ENCODE results near the gene TMA16. TPM values are rescaled to one million over a fixed set of nuclear protein-coding genes. Genes with fewer than 3 reads are reported as not detected.
"Not testable (repeated sequence)": the region's sequence is repeated elsewhere in the genome, so short reads cannot be mapped to it uniquely, and the experiment has no call there.

Gene TMA16
- 106 TPM for polyA plus RNA-seq (2013, experiment 1 of 2)
- 111 TPM for polyA plus RNA-seq (2013, experiment 2 of 2)

- H3K27ac ChIP-seq (ENCODE audit: low read depth, low read length) = peak within 1 kb of the TSS; percentile 83
- peak; percentile 98 for DNase-seq
- peak within 1 kb of the TSS; percentile 54 for H3K4me2 ChIP-seq (ENCODE audit: low read length)
- peak within 1 kb of the TSS; percentile 92 for H2BK5ac ChIP-seq (ENCODE audit: low read length)
- H3K9ac ChIP-seq (ENCODE audit: low read length) = peak within 1 kb of the TSS; percentile 97
- peak within 1 kb of the TSS; percentile 73 for H3K4ac ChIP-seq (ENCODE audit: low read depth, low read length)
- H3K27me3 ChIP-seq (ENCODE audit: insufficient read depth, low read length, poor library complexity) = no peaks in the 10 kb centered on the region
- peak within 1 kb of the TSS; percentile 94 for H3K4me3 ChIP-seq (ENCODE audit: low read length)
- H3K23ac ChIP-seq (ENCODE audit: low read length) = peak within 1 kb of the TSS; percentile 70
- peaks cover 2% of the 10 kb centered on the region for H3K79me1 ChIP-seq (ENCODE audit: low read length)
- H4K5ac ChIP-seq (ENCODE audit: low read length) = peak within 1 kb of the TSS; percentile 60
- peak within 1 kb of the TSS; percentile 85 for H3K18ac ChIP-seq (ENCODE audit: low read length)
- peak within 1 kb of the TSS; percentile 96 for H3K56ac ChIP-seq (ENCODE audit: low read length)
- WGBS (ENCODE audit: extremely low coverage, insufficient coverage, low lambda C conversion rate) = no CpG with 5 or more reads among the region's 64 CpGs
- no peak within 1 kb of the TSS for H2BK15ac ChIP-seq (replicated peaks; ENCODE audit: low read depth)
- peaks cover 31% of the 10 kb centered on the region for H3K79me2 ChIP-seq (ENCODE audit: control insufficient read depth, insufficient read depth, low read length)
- H3K4me1 ChIP-seq (ENCODE audit: control insufficient read depth, low read depth, low read length) = no peaks in the 10 kb centered on the region
- H2AK5ac ChIP-seq (ENCODE audit: low read length) = no peak within 1 kb of the TSS
- H4K8ac ChIP-seq (ENCODE audit: low read depth, low read length) = no peak within 1 kb of the TSS
- no peak within 1 kb of the TSS for H2BK120ac ChIP-seq (ENCODE audit: low read depth, low read length)
- H3K36me3 ChIP-seq (ENCODE audit: control insufficient read depth, insufficient read depth, low read length) = no peaks in the 10 kb centered on the region
Measured at GRCh38 chr4:163494360-163495241, at the start of gene TMA16. TMA16 (plus strand) TSS chr4:163494690; CDS start chr4:163494802, 112 bp downstream.

DNA sequence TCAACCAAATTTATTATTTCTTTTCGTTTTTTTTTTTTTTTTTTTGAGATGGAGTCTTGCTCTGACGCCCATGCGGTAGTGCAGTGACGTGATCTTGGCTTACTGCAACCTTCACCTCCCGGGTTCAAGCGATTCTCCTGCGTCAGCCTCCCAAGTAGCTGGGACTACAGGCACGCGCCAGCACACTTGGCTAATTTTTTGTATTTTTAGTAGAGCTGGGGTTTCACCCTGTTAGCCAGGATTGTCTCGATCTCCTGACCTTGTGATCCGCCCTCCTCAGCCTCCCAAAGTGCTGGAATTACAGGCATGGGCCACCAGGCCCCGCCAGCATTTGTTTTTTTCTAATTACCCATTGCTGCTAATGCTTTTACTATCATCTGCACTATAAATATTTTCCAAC, 47.5 kb upstream of the TMA16 start:
- not testable (repeated sequence) for H3K9ac ChIP-seq (ENCODE audit: low read length); H2BK15ac ChIP-seq (replicated peaks; ENCODE audit: low read depth); H3K4me3 ChIP-seq (ENCODE audit: low read length); H3K23ac ChIP-seq (ENCODE audit: low read length); H3K27ac ChIP-seq (ENCODE audit: low read depth, low read length); H3K18ac ChIP-seq (ENCODE audit: low read length); H3K79me2 ChIP-seq (ENCODE audit: control insufficient read depth, insufficient read depth, low read length); H3K56ac ChIP-seq (ENCODE audit: low read length); H3K27me3 ChIP-seq (ENCODE audit: insufficient read depth, low read length, poor library complexity); H3K4ac ChIP-seq (ENCODE audit: low read depth, low read length); H2AK5ac ChIP-seq (ENCODE audit: low read length); H3K79me1 ChIP-seq (ENCODE audit: low read length); H3K4me2 ChIP-seq (ENCODE audit: low read length); H2BK120ac ChIP-seq (ENCODE audit: low read depth, low read length); H3K36me3 ChIP-seq (ENCODE audit: control insufficient read depth, insufficient read depth, low read length); H4K5ac ChIP-seq (ENCODE audit: low read length); DNase-seq; H2BK5ac ChIP-seq (ENCODE audit: low read length); H4K8ac ChIP-seq (ENCODE audit: low read depth, low read length); H3K4me1 ChIP-seq (ENCODE audit: control insufficient read depth, low read depth, low read length)
- no CpG with 5 or more reads among the region's 12 CpGs for WGBS (ENCODE audit: extremely low coverage, insufficient coverage, low lambda C conversion rate)

DNA sequence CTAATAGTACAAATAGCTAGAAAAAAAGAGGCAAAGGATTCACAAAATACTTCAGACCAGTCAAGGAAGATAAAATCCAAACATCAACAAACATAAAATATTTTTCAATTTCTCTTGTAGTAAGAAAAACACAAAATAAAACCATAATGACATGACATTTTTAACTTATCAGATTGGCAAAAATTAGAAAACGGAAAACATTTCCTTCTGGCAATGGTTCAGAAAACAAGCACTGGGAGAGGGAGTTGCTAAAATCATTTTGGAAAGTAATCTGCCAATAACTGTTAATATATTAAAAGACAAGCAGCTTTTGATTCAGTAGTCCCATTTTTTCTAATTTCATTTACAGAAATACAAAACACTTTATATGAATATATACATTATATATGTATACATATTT, 47.0 kb upstream of the TMA16 start:
- H4K8ac ChIP-seq (ENCODE audit: low read depth, low read length) = no peak overlapping the region
- H2AK5ac ChIP-seq (ENCODE audit: low read length) = no peak overlapping the region
- no peak overlapping the region for H3K4ac ChIP-seq (ENCODE audit: low read depth, low read length)
- H3K56ac ChIP-seq (ENCODE audit: low read length) = no peak overlapping the region
- H3K79me2 ChIP-seq (ENCODE audit: control insufficient read depth, insufficient read depth, low read length) = no peaks in the 10 kb centered on the region
- H3K9ac ChIP-seq (ENCODE audit: low read length) = no peak overlapping the region
- H3K4me3 ChIP-seq (ENCODE audit: low read length) = no peak overlapping the region
- H3K4me2 ChIP-seq (ENCODE audit: low read length) = no peak overlapping the region
- no peak overlapping the region for H2BK120ac ChIP-seq (ENCODE audit: low read depth, low read length)
- H3K79me1 ChIP-seq (ENCODE audit: low read length) = no peaks in the 10 kb centered on the region
- H3K18ac ChIP-seq (ENCODE audit: low read length) = no peak overlapping the region
- no peak overlapping the region for H2BK15ac ChIP-seq (replicated peaks; ENCODE audit: low read depth)
- H3K27me3 ChIP-seq (ENCODE audit: insufficient read depth, low read length, poor library complexity) = no peaks in the 10 kb centered on the region
- H3K36me3 ChIP-seq (ENCODE audit: control insufficient read depth, insufficient read depth, low read length) = no peaks in the 10 kb centered on the region
- no peak overlapping the region for H3K27ac ChIP-seq (ENCODE audit: low read depth, low read length)
- no CpG with 5 or more reads among the region's 1 CpG for WGBS (ENCODE audit: extremely low coverage, insufficient coverage, low lambda C conversion rate)
- no peak overlapping the region for H3K23ac ChIP-seq (ENCODE audit: low read length)
- H4K5ac ChIP-seq (ENCODE audit: low read length) = no peak overlapping the region
- no peak overlapping the region for H2BK5ac ChIP-seq (ENCODE audit: low read length)
- no peak for DNase-seq
- H3K4me1 ChIP-seq (ENCODE audit: control insufficient read depth, low read depth, low read length) = no peaks in the 10 kb centered on the region

- no peak overlapping the region for H2BK5ac ChIP-seq (ENCODE audit: low read length)
- H3K23ac ChIP-seq (ENCODE audit: low read length) = no peak overlapping the region
- H3K56ac ChIP-seq (ENCODE audit: low read length) = no peak overlapping the region
- no peak overlapping the region for H3K18ac ChIP-seq (ENCODE audit: low read length)
- H3K79me1 ChIP-seq (ENCODE audit: low read length) = no peaks in the 10 kb centered on the region
- no peak overlapping the region for H2BK120ac ChIP-seq (ENCODE audit: low read depth, low read length)
- H3K79me2 ChIP-seq (ENCODE audit: control insufficient read depth, insufficient read depth, low read length) = no peaks in the 10 kb centered on the region
- no peak overlapping the region for H2AK5ac ChIP-seq (ENCODE audit: low read length)
- H3K27ac ChIP-seq (ENCODE audit: low read depth, low read length) = no peak overlapping the region
- no peak overlapping the region for H2BK15ac ChIP-seq (replicated peaks; ENCODE audit: low read depth)
- no peak overlapping the region for H4K8ac ChIP-seq (ENCODE audit: low read depth, low read length)
- H3K9ac ChIP-seq (ENCODE audit: low read length) = no peak overlapping the region
- no peaks in the 10 kb centered on the region for H3K4me1 ChIP-seq (ENCODE audit: control insufficient read depth, low read depth, low read length)
- no peak overlapping the region for H3K4ac ChIP-seq (ENCODE audit: low read depth, low read length)
- no peak overlapping the region for H3K4me3 ChIP-seq (ENCODE audit: low read length)
- no peaks in the 10 kb centered on the region for H3K36me3 ChIP-seq (ENCODE audit: control insufficient read depth, insufficient read depth, low read length)
- no CpG with 5 or more reads among the region's 6 CpGs for WGBS (ENCODE audit: extremely low coverage, insufficient coverage, low lambda C conversion rate)
- no peak overlapping the region for H3K4me2 ChIP-seq (ENCODE audit: low read length)
- H4K5ac ChIP-seq (ENCODE audit: low read length) = no peak overlapping the region
- peak; percentile 23 for DNase-seq
- H3K27me3 ChIP-seq (ENCODE audit: insufficient read depth, low read length, poor library complexity) = no peaks in the 10 kb centered on the region
Measured at GRCh38 chr4:163448540-163449203, 45.8 kb upstream of the TMA16 start.

DNA sequence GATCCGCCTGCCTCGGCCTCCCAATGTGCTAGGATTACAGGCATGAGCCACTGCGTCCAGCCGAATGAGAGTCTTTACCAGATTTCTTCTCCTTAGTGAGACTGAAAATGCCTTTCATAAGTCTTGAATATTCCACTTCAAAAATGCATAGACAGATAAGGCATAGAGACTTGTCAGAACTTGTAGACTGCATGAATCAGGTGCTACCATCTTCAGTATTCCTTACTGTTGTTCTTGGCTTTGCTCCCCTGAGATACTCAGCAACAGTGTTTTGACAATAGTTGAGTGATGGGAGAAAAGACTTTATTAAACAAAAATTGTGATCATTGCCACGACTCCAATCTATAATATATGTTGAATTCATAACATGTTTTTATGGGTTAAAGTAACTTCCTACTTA, 31.9 kb upstream of the TMA16 start:
- H3K56ac ChIP-seq (ENCODE audit: low read length) = no peak overlapping the region
- H3K4ac ChIP-seq (ENCODE audit: low read depth, low read length) = no peak overlapping the region
- WGBS (ENCODE audit: extremely low coverage, insufficient coverage, low lambda C conversion rate) = no CpG with 5 or more reads among the region's 5 CpGs
- no peaks in the 10 kb centered on the region for H3K27me3 ChIP-seq (ENCODE audit: insufficient read depth, low read length, poor library complexity)
- no peak overlapping the region for H2BK120ac ChIP-seq (ENCODE audit: low read depth, low read length)
- no peak overlapping the region for H3K4me3 ChIP-seq (ENCODE audit: low read length)
- DNase-seq = no peak
- H3K79me1 ChIP-seq (ENCODE audit: low read length) = no peaks in the 10 kb centered on the region
- H3K27ac ChIP-seq (ENCODE audit: low read depth, low read length) = no peak overlapping the region
- H3K18ac ChIP-seq (ENCODE audit: low read length) = no peak overlapping the region
- no peak overlapping the region for H4K5ac ChIP-seq (ENCODE audit: low read length)
- H3K9ac ChIP-seq (ENCODE audit: low read length) = no peak overlapping the region
- H2AK5ac ChIP-seq (ENCODE audit: low read length) = no peak overlapping the region
- no peak overlapping the region for H3K23ac ChIP-seq (ENCODE audit: low read length)
- no peaks in the 10 kb centered on the region for H3K79me2 ChIP-seq (ENCODE audit: control insufficient read depth, insufficient read depth, low read length)
- no peak overlapping the region for H2BK5ac ChIP-seq (ENCODE audit: low read length)
- H3K36me3 ChIP-seq (ENCODE audit: control insufficient read depth, insufficient read depth, low read length) = no peaks in the 10 kb centered on the region
- no peak overlapping the region for H2BK15ac ChIP-seq (replicated peaks; ENCODE audit: low read depth)
- H4K8ac ChIP-seq (ENCODE audit: low read depth, low read length) = no peak overlapping the region
- no peaks in the 10 kb centered on the region for H3K4me1 ChIP-seq (ENCODE audit: control insufficient read depth, low read depth, low read length)
- no peak overlapping the region for H3K4me2 ChIP-seq (ENCODE audit: low read length)

Data from mesendoderm (in vitro differentiated cells).